HL-60 (cell line): ENCODE results near the gene SP100.

ENCODE experiments used
- DNase-seq, 2 experiments: peaks; one replicate each; pipeline ENCODE4 v3.0.0-alpha.2; 2010 to 2020; ENCODE audit warnings: low read depth in 1 of 2, low spot score in 1 of 2
- H3K27ac ChIP-seq: fragments of 250-450 bp; sonication (Bioruptor Pico); replicated peaks from 2 replicates; pipeline ENCODE4 v1.5.1; 2020; ENCODE audit warnings: mild to moderate bottlenecking, moderate library complexity
- H3K27me3 ChIP-seq: fragments of 250-450 bp; sonication (Bioruptor Pico); 2 replicates; pipeline ENCODE4 v1.5.1; 2021; ENCODE audit warnings: mild to moderate bottlenecking, moderate library complexity; ENCODE audit not compliant: insufficient read depth, poor library complexity, severe bottlenecking
- H3K4me3 ChIP-seq: replicated peaks from 2 replicates; pipeline ENCODE4 v1.5.1; 2011; ENCODE audit warnings: mild to moderate bottlenecking, control low read depth, low read length; ENCODE audit not compliant: insufficient read depth
- CTCF ChIP-seq: IDR thresholded peaks from one replicate; pipeline ENCODE4 v1.5.1; 2011; ENCODE audit warnings: low read length, control low read depth, inconsistent platforms; ENCODE audit not compliant: insufficient read depth
- GABPA ChIP-seq: IDR thresholded peaks from 2 replicates; pipeline ENCODE4 v1.6.1; 2012; ENCODE audit warnings: low read depth
- POLR2AphosphoS5 ChIP-seq: IDR thresholded peaks from 2 replicates; pipeline ENCODE4 v1.6.1; 2012; ENCODE audit warnings: low read depth
- REST ChIP-seq: IDR thresholded peaks from 2 replicates; pipeline ENCODE4 v1.6.1; 2012; ENCODE audit warnings: low read depth; ENCODE audit not compliant: insufficient replicate concordance
- SPI1 ChIP-seq: IDR thresholded peaks from 2 replicates; pipeline ENCODE4 v1.6.1; 2012; ENCODE audit warnings: low read depth, mild to moderate bottlenecking, borderline replicate concordance

The SP100 gene

GRCh38 chr2:230418341-230419016, 2.5 kb downstream of the SP100 start:
- Histone ChIP-seq H3K27ac (no peak overlapping the region; the same call in 1 of the 2 replicates), H3K27me3 (no peaks in the 10 kb centered on the region), H3K4me3 (peak overlapping the region; percentile 68)
- TF ChIP-seq CTCF (no peak), GABPA (no peak), SPI1 (no peak), POLR2AphosphoS5 (no peak), REST (no peak)
- no peak for DNase-seq

GRCh38 chr2:230419181-230419580, 3.2 kb downstream of the SP100 start:
- H3K4me3 ChIP-seq = no peak overlapping the region
- no peak overlapping the region for H3K27ac ChIP-seq
- no peaks in the 10 kb centered on the region for H3K27me3 ChIP-seq
- no peak for TF ChIP-seq GABPA
- TF ChIP-seq POLR2AphosphoS5 = no peak
- TF ChIP-seq REST = no peak
- no peak for TF ChIP-seq SPI1
- TF ChIP-seq CTCF = no peak
- DNase-seq = no peak

GRCh38 chr2:230422149-230422548, 6.1 kb downstream of the SP100 start:
- Histone ChIP-seq H3K4me3 (no peak overlapping the region), H3K27ac (no peak overlapping the region), H3K27me3 (no peaks in the 10 kb centered on the region)
- no peak for DNase-seq
- no peak for TF ChIP-seq CTCF
- no peak for TF ChIP-seq REST
- TF ChIP-seq GABPA = no peak
- no peak for TF ChIP-seq SPI1
- TF ChIP-seq POLR2AphosphoS5 = no peak
